Tibial artery (tissue), 4 donors: ENCODE measurements around the gene PAFAH1B2.

Source experiments
- DNase-seq, 2 donors: peaks; one replicate each; pipeline ENCODE4 v3.0.0-alpha.2; 2019
- H3K27ac ChIP-seq, 2 donors: fragments of 200-600 bp; sonication (generic) in 1 of 2; 1 replicate in 1 of 2; 2 replicates in 1 of 2; pipeline ENCODE4 v1.5.1; 2018 to 2019; ENCODE audit warnings: mild to moderate bottlenecking in 1 of 2
- H3K27me3 ChIP-seq, 2 donors: fragments of 200-600 bp; sonication (generic) in 1 of 2; one replicate each; pipeline versions ENCODE4 v1.5.1 to v1.6.0; 2016 to 2019
- H3K36me3 ChIP-seq, 3 donors: fragments of 200-600 bp; sonication (generic) in 2 of 3; one replicate each; pipeline ENCODE4 v1.5.1; 2016 to 2019; ENCODE audit warnings: mild to moderate bottlenecking in 2 of 3
- H3K4me1 ChIP-seq, 4 donors: fragments of 200-600 bp; sonication (generic) in 2 of 4; 1 replicate in 3 of 4; 2 replicates in 1 of 4; pipeline ENCODE4 v1.5.1; 2016 to 2019
- H3K4me3 ChIP-seq, 2 donors: fragments of 200-600 bp; sonication (generic) in 1 of 2; 1 replicate in 1 of 2; 2 replicates in 1 of 2; pipeline ENCODE4 v1.5.1; 2018 to 2019; ENCODE audit warnings: mild to moderate bottlenecking in 2 of 2
- H3K9me3 ChIP-seq, 3 donors: fragments of 200-600 bp; sonication (generic) in 1 of 3; one replicate each; pipeline ENCODE4 v1.5.1; 2016 to 2019
- intact Hi-C: fragments of 100-400 bp; cut with DNase I; formaldehyde crosslinking; loops from one replicate; pipeline ENCODE4 v1.15.0; 2023; ENCODE audit warnings: low total_unique reads
- TF ChIP-seq, protein P1 (sequence below), 2 experiments: fragments of 200-600 bp in 1 of 2; fragments of 450-650 bp in 1 of 2; IDR thresholded peaks; one replicate each; pipeline ENCODE4 v1.5.1; 2017 to 2019; ENCODE audit warnings: antibody characterized with exemption in 2 of 2, mild to moderate bottlenecking in 1 of 2, moderate library complexity in 1 of 2

Gene PAFAH1B2

DNA sequence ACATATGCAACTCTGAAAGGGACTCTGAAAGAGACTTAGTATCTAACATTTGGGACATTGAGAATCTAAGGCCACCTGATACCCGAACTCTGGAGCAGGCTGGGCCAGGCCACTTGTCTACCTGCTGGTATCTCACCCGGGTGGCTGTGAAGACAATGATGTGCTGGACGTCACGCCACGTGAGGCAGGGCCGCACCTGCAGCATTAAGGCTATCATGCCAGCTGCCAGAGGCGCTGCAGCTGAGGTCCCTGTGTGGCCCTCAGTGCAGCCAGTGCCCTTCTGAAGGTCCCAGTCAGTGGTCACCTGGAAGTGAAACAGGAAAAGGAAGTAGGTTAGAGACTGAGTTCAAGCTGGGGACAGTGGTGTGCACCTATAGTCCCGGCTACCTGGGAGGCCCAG is 75.4 kb downstream of the PAFAH1B2 start:
- H3K27me3 ChIP-seq: no peaks in the 10 kb centered on the region
- TF ChIP-seq, protein P1, sequence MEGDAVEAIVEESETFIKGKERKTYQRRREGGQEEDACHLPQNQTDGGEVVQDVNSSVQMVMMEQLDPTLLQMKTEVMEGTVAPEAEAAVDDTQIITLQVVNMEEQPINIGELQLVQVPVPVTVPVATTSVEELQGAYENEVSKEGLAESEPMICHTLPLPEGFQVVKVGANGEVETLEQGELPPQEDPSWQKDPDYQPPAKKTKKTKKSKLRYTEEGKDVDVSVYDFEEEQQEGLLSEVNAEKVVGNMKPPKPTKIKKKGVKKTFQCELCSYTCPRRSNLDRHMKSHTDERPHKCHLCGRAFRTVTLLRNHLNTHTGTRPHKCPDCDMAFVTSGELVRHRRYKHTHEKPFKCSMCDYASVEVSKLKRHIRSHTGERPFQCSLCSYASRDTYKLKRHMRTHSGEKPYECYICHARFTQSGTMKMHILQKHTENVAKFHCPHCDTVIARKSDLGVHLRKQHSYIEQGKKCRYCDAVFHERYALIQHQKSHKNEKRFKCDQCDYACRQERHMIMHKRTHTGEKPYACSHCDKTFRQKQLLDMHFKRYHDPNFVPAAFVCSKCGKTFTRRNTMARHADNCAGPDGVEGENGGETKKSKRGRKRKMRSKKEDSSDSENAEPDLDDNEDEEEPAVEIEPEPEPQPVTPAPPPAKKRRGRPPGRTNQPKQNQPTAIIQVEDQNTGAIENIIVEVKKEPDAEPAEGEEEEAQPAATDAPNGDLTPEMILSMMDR (IDR thresholded peaks at IDR 0.05): no peak
- peak in 1 of 2 donors; percentile 62 for DNase-seq
- H3K27ac ChIP-seq: peak overlapping the region; percentile 88 to 91
- H3K36me3 ChIP-seq: peaks cover 0 to 28% (median 12%) of the 10 kb centered on the region in 3 donors
- H3K9me3 ChIP-seq: no peaks in the 10 kb centered on the region
- no peak overlapping the region for H3K4me3 ChIP-seq
- intact Hi-C loops: no loop called here
- peaks cover 0 to 85% (median 76%) of the 10 kb centered on the region in 4 donors for H3K4me1 ChIP-seq

DNA sequence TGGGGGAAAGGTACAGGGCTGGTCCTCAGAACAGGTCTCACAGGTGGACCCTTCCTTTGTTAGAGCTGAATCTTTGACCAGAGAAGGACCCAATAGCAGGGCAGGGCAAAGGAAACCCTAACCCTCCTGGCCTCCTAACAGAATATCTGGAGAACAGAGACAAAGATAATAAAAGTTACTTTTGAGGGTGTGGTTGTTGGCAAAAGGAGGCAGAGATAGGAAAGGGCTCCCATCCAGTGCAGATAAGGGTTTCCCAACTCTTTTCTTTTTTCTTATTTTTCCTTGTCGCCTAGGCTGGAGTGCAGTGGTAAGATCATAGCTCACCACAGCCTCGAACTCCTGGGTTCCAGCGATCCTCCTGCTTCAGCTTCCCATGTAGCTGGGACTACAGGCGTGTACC is 75.9 kb downstream of the PAFAH1B2 start:
- Histone ChIP-seq H3K27me3 (no peaks in the 10 kb centered on the region), H3K9me3 (no peaks in the 10 kb centered on the region), H3K4me1 (peaks cover 0 to 90% (median 76%) of the 10 kb centered on the region in 4 donors), H3K36me3 (peaks cover 0 to 27% (median 12%) of the 10 kb centered on the region in 3 donors), H3K4me3 (peak overlapping the region in 1 of 2 donors; percentile 38), H3K27ac (peak overlapping the region; percentile 88 to 91)
- intact Hi-C loops: loop anchor here (5.0 kb wide), 1 partner anchor 123 kb away; the partner anchor contains the start of gene SIK3
- DNase-seq: no peak
- TF ChIP-seq, protein P1 (IDR thresholded peaks at IDR 0.05): no peak

DNA sequence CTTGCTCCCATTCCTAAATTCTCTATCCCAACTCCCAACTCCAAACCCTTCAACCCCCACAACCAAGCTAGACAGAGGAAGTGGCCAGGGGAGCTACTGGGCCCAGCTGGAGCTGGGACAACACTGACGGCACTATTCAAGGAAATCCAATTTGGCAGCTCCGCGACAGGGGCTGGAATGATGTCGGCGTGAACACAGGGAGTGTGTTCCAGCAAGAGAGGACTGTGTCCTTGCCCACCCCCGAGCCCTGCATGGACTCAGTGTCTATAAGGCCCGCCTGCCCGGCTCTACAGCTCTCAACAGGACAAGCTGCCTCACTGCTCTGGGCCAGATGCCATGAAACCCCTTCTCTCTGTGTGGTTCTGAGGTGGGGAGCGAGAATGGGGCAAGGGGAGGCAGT is 76.5 kb downstream of the PAFAH1B2 start:
- Histone ChIP-seq H3K27ac (peak overlapping the region; percentile 88 to 91), H3K4me1 (peaks cover 0 to 95% (median 76%) of the 10 kb centered on the region in 4 donors), H3K9me3 (no peaks in the 10 kb centered on the region), H3K27me3 (no peaks in the 10 kb centered on the region), H3K4me3 (peak overlapping the region; percentile 19 to 38), H3K36me3 (peaks cover 0 to 32% (median 12%) of the 10 kb centered on the region in 3 donors)
- peak; percentile 85 to 95 for DNase-seq
- TF ChIP-seq, protein P1 (IDR thresholded peaks at IDR 0.05): no peak
- intact Hi-C loops: loop anchor here (5.0 kb wide), 1 partner anchor 123 kb away; the partner anchor contains the start of gene SIK3

DNA sequence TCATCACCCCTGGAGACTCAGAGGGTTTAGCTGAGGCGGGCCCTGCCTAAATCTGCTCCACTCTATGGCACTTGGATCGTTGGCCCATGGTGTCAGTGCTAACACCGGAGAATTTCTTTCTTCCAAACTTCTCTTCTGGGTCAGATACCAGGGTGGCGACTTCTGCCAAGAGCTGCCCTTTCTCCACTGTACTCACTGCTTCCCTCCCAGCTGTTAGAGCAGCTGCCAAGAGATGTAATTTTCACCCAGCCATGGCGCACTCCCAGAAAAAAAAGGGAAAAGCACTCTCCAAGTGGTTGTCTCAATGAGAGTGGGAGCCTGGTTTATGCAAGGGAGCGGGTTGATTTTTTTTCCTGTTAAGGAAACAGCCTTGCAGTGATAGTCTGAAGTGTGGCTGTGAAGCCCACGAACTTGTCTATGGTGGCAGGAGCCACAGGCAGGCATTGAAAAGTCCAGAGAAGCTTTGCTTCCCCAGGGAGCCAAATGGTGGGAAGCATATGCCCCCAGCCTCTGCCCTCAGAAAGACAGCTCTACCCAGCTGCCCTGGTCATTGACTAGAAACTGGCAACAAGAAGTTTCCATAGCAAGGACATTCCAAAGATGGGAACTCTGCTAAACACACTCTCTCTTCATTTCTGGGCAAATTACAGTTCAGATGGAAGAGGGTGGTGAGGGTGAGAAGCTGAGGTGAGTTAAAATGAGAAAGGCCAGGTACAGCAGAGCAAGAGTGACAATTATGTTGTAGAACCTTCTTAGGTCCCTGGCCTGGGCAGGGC is 77.1 kb downstream of the PAFAH1B2 start:
- Histone ChIP-seq H3K27me3 (no peaks in the 10 kb centered on the region), H3K9me3 (no peaks in the 10 kb centered on the region), H3K4me1 (peaks cover 0 to 94% (median 75%) of the 10 kb centered on the region in 4 donors), H3K36me3 (peaks cover 0 to 36% (median 12%) of the 10 kb centered on the region in 3 donors), H3K4me3 (peak overlapping the region; percentile 19 to 38), H3K27ac (peak overlapping the region; percentile 88 to 91)
- intact Hi-C loops: loop anchor here (5.0 kb wide), 1 partner anchor 124 kb away; the partner anchor contains the start of gene SIK3
- TF ChIP-seq, protein P1 (IDR thresholded peaks at IDR 0.05): no peak
- peak; percentile 58 to 91 for DNase-seq

DNA sequence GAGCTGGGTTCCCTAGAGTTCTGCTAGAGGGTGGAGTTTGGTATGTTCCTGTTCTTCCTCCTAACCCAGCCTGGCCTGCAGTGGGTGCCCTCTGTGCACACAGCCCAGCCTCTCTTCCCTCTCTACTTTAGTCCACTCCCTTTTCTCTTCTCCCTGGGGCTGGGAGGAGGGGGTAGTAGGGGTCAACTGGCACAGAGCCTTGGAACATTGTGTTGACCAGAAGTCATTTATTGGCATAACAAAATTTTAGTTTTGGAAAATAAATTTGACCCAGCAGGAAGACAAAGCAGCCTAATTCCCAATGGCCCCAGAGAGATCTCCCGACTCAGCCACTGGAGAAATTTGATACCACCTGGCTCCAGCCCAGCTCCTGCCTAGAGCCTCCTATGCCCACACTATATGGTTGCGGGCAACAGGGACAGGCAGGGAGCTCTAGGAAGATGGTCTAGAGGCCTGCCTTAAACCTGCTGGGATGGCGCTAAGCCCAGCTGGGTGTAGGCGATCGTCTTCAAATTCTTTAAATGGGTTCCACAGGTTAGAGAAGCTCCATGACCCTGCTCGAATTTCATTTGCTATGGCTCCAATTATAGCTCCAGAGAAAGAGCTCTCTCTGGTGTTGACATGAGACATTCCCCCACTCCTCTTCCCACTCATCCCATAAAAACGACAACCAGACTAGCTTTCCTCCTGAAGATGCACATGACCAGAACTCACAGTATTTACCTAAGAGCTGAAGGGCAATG is 77.9 kb downstream of the PAFAH1B2 start:
- H3K36me3 ChIP-seq: peaks cover 4 to 42% (median 15%) of the 10 kb centered on the region in 3 donors
- intact Hi-C loops: loop anchor here (5.0 kb wide), 1 partner anchor 125 kb away; the partner anchor contains the start of gene SIK3
- peak; percentile 88 to 94 for DNase-seq

More for the DNA sequence above, 77.9 kb downstream of the PAFAH1B2 start:
- Histone ChIP-seq H3K9me3 (no peaks in the 10 kb centered on the region), H3K27ac (peak overlapping the region; percentile 88 to 91), H3K27me3 (no peaks in the 10 kb centered on the region), H3K4me3 (peak overlapping the region; percentile 19 to 38), H3K4me1 (peaks cover 0 to 88% (median 74%) of the 10 kb centered on the region in 4 donors)
- TF ChIP-seq, protein P1 (IDR thresholded peaks at IDR 0.05): no peak
